Cardiac muscle cell (in vitro differentiated cells and primary cell): ENCODE results near the gene DOCK10. TPM values are rescaled to one million over a fixed set of nuclear protein-coding genes. Genes with fewer than 3 reads are reported as not detected.

Experiments used
- DNase-seq, 2 donors: peaks; one replicate each; pipeline versions ENCODE4 v3.0.0 to v3.0.0-alpha.2; 2010 to 2017; ENCODE audit warnings: low read depth in 1 of 2, low spot score in 1 of 2
- H3K27ac ChIP-seq: fragments of 200-600 bp; sonication (generic); 2 replicates; pipeline ENCODE4 v1.5.1; 2016
- H3K27me3 ChIP-seq: fragments of 200-600 bp; sonication (generic); 2 replicates; pipeline ENCODE4 v1.6.0; 2016; ENCODE audit warnings: control low read depth
- H3K36me3 ChIP-seq: fragments of 200-600 bp; sonication (generic); 2 replicates; pipeline ENCODE4 v1.5.1; 2016; ENCODE audit warnings: control low read depth
- H3K4me1 ChIP-seq: fragments of 200-600 bp; sonication (generic); 2 replicates; pipeline ENCODE4 v1.8.1; 2017; ENCODE audit warnings: low read depth, mild to moderate bottlenecking, mixed run types
- H3K4me3 ChIP-seq: fragments of 200-600 bp; sonication (generic); 2 replicates; pipeline ENCODE4 v1.5.1; 2016; ENCODE audit warnings: mild to moderate bottlenecking
- H3K9me3 ChIP-seq: fragments of 200-600 bp; sonication (generic); 2 replicates; pipeline ENCODE4 v1.5.1; 2017; ENCODE audit warnings: low read depth, mild to moderate bottlenecking, control low read depth
- CTCF ChIP-seq: IDR thresholded peaks from 2 replicates; pipeline ENCODE4 v1.5.1; 2012; ENCODE audit warnings: low read depth, mild to moderate bottlenecking, low read length
- polyA plus RNA-seq: library from polyadenylated mRNA; unstranded; fragments of >200 nt; fragmentation: Nextera tagmentation; extraction: Ambion mirVana; gene quantifications from 2 replicates; pipeline ENCODE4 v1.2.1, GENCODE V29; 2016
- total RNA-seq: library from RNA; depleted of rRNA; stranded (reverse); fragments of >200 nt; gene quantifications from 2 replicates; pipeline ENCODE4 v1.2.3, GENCODE V29; 2016

DOCK10 gene
- total and polyA plus RNA-seq, 2 experiments from 2014 or later, result not detected

- TF ChIP-seq CTCF, result no peak
- no peak overlapping the region for H3K27ac ChIP-seq
- H3K4me1 ChIP-seq, result no peaks in the 10 kb centered on the region
- no peaks in the 10 kb centered on the region for H3K27me3 ChIP-seq
- H3K36me3 ChIP-seq, result no peaks in the 10 kb centered on the region
- no peak overlapping the region for H3K4me3 ChIP-seq
- H3K9me3 ChIP-seq, result no peaks in the 10 kb centered on the region
- no peak for DNase-seq
Measured at GRCh38 chr2:224769489-224769888, 272.8 kb downstream of the DOCK10 start.

DNA sequence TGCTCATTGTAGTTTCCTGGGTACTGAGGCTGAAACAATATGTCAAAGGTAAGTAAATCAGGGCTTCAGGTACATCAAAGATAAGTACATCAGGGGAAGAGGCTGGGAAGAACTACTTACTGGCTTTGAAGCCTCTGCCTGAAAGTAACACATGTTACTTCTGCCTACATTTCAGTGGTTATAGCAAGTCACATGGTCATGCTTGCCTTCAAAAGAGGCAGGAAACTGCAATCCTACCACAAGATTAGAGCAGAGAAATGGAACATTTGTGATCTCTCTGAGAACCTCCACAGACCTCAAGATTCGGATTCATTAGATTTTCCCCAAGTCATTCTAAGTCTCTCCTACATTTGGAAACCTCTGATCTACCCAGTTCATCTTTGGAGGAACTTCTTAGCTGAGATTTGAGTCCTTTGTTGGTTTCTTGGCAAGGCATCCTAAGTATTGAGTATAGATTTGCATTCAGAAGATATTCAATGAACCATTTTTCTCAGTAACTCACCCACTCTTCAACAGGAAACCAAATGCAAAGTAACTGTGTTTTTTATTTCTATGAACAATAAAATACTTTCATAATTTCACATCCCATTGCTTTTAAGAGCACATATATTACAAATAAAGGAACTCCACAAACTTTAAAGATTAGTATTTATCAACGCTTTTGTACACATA lies 277.6 kb downstream of the DOCK10 start:
- TF ChIP-seq CTCF, result no peak
- H3K9me3 ChIP-seq, result no peaks in the 10 kb centered on the region
- no peaks in the 10 kb centered on the region for H3K36me3 ChIP-seq
- H3K4me3 ChIP-seq, result no peak overlapping the region
- no peaks in the 10 kb centered on the region for H3K4me1 ChIP-seq
- no peak for DNase-seq
- no peak overlapping the region for H3K27ac ChIP-seq
- no peaks in the 10 kb centered on the region for H3K27me3 ChIP-seq

DNA sequence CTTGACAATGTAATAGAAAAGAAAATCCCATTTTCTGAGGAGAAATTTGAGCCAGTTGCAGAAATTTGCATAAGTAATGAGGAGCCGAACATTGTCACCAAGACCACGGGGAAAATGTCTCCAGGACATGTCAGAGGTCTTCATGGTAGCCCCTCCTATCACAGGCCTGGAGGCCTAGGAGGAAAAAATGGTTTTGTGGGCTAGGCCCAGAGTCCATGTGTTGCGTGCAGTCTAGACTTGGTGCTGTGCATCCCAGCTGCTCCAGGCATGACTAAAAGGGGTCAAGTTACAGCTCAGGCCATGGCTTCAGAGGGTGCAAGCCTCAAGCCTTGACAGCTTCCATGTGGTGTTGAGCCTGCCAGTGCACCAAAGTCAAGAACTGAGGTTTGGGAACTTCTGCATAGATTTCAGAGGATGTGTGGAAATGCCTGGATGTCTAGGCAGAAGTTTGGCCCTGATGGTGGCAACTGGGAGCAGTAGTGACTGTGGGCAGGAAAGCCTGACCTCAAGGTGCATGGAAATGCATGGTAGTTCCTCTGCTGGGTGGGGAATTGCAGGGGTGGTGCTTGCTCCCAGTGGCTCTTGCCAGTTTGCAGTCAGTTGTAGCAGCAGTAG lies 284.2 kb downstream of the DOCK10 start:
- Histone ChIP-seq H3K27me3 (no peaks in the 10 kb centered on the region), H3K4me3 (no peak overlapping the region), H3K36me3 (no peaks in the 10 kb centered on the region), H3K27ac (no peak overlapping the region), H3K4me1 (no peaks in the 10 kb centered on the region), H3K9me3 (no peaks in the 10 kb centered on the region)
- TF ChIP-seq CTCF, result no peak
- DNase-seq, result no peak

DNA sequence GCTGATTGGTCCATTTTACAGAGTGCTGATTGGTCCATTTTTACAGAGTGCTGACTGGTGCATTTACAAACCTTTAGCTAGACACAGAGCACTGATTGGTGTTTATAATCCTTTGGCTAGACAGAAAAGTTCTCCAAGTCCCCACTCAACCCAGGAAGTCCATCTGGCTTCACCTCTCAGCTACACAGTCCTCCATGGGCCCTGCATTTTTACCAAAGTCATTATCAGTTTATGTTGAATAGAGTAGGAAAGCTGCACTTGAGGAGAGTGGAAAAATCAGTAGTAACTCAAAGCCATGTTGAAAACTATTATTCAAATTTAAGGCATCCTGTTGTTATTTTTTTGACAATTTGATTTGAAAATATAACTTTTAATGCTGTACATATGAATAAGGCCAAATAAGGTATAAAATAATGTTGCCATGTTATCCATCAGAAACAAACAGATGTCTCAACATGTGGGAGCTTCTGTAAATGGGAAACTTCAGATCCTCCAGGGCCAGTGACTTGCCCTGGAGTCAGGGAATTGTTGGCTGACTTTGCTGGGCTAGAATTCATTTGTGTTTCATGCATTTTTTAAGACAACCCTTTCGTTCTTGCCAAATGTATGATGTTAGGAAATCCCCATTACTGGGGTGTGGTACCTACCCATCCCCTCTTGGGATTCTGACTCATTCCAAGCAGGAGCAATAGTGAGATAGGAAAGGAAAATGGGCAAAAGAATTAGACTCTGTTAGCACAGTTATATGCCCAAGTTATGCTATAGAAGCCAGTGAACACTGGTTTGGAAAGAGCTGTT lies 288.3 kb downstream of the DOCK10 start:
- Histone ChIP-seq H3K4me3 (no peak overlapping the region), H3K36me3 (no peaks in the 10 kb centered on the region), H3K4me1 (no peaks in the 10 kb centered on the region), H3K27ac (no peak overlapping the region), H3K27me3 (no peaks in the 10 kb centered on the region), H3K9me3 (no peaks in the 10 kb centered on the region)
- DNase-seq, result peak in 1 of 2 donors; percentile 81
- TF ChIP-seq CTCF, result no peak

DNA sequence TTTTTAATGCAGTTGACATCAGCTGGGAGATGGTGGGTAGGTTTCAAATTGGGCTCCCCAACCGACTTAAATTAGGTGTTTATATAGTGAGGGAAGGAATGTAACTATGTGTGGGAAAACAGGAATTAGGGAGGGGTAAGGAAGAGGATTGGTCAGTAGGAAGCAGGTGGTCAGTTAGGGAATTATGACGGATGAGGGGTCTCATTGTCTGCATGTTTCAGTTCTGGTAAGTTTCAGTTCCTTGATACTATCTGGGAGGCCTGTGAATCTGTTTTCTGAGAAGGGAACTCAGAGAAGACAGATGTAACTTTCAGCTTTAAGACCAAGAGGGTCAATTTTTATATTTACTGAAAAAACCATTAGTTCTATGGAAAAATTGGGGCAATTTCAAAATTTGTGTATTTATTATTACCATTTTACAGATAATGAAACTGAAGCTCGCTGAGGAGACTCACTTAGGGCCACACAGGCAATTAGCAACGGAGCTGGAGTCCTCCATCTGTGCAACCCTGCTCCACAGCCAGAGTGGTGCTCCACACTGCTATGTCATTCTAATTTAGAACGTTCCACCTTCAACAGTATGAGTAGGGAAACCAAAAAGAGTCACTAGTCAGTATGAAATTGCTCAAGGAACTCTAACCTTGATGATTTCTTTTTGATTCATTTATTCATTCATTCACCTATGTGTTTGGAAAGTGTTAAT lies 290.1 kb downstream of the DOCK10 start:
- H3K4me3 ChIP-seq, result no peak overlapping the region

More for the DNA sequence above, 290.1 kb downstream of the DOCK10 start:
- H3K36me3 ChIP-seq, result no peaks in the 10 kb centered on the region
- no peak for DNase-seq
- no peaks in the 10 kb centered on the region for H3K9me3 ChIP-seq
- H3K4me1 ChIP-seq, result peaks cover 8% of the 10 kb centered on the region
- no peak for TF ChIP-seq CTCF
- H3K27me3 ChIP-seq, result no peaks in the 10 kb centered on the region
- no peak overlapping the region for H3K27ac ChIP-seq
